Adrenal gland (tissue), 5 donors: ENCODE measurements around the gene MINDY4.

Experiments
- POLR2A ChIP-seq, 2 donors: fragments of 450-650 bp; IDR thresholded peaks; one replicate each; pipeline ENCODE4 v1.6.1; 2017; ENCODE audit warnings: antibody characterized with exemption in 2 of 2, mild to moderate bottlenecking in 2 of 2, moderate library complexity in 1 of 2
- TF ChIP-seq, protein P1 (sequence below), 6 experiments: fragments of 450-650 bp in 4 of 6; fragments of 200-600 bp in 2 of 6; sonication (generic) in 1 of 6; IDR thresholded peaks; 1 replicate in 5 of 6; 2 replicates in 1 of 6; pipeline versions ENCODE4 v1.5.1 to v1.8.0; 2016 to 2021; ENCODE audit warnings: antibody characterized with exemption in 6 of 6, mild to moderate bottlenecking in 2 of 6, moderate library complexity in 1 of 6
- donor health status: DM: no; HTN: no; CAD: no.

DNA sequence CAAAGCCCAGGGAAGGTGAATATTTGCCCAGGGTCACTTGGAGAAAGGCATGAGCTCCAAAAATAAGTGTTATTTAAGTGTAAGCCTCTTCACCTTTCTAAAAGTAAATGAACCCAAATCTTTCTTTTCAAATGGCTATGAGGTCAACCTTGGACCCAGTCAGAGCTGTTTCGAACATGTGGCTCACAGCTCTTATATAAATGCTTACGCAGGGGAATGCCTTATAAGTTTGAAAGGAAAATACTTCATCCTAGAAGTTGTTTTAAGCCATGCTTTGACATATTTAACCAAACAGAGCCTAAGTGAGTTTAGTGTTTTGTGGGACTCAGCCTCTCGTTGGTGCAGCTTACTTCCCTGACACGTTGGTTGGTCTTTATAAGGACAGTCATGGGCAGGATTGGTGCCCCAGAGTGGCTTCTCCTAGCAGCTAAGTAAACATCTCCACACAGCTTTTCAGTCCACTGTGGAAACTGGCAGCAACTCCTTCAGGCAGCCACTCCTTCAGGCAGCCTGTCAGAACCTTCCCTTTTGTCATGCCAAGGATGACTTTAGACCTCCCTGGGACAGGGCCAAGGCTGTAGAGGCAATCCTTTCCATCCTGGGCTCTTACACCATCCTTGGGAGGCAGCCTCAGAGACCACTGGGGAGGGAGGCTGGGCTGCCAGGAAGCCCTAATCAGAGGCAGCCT lies 43.6 kb downstream of the MINDY4 start:
- TF ChIP-seq POLR2A (IDR thresholded peaks at IDR 0.05): no peak
- TF ChIP-seq, protein P1, sequence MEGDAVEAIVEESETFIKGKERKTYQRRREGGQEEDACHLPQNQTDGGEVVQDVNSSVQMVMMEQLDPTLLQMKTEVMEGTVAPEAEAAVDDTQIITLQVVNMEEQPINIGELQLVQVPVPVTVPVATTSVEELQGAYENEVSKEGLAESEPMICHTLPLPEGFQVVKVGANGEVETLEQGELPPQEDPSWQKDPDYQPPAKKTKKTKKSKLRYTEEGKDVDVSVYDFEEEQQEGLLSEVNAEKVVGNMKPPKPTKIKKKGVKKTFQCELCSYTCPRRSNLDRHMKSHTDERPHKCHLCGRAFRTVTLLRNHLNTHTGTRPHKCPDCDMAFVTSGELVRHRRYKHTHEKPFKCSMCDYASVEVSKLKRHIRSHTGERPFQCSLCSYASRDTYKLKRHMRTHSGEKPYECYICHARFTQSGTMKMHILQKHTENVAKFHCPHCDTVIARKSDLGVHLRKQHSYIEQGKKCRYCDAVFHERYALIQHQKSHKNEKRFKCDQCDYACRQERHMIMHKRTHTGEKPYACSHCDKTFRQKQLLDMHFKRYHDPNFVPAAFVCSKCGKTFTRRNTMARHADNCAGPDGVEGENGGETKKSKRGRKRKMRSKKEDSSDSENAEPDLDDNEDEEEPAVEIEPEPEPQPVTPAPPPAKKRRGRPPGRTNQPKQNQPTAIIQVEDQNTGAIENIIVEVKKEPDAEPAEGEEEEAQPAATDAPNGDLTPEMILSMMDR (IDR thresholded peaks at IDR 0.05): no peak
